PC-9 (cell line): ENCODE results near the gene CA11.

Source experiments
- EZH2 ChIP-seq: fragments of 200-600 bp; sonication (generic); IDR thresholded peaks from 2 replicates; pipeline ENCODE4 v1.8.0; 2017; ENCODE audit warnings: antibody characterized with exemption, low read depth
- TF ChIP-seq, protein P1 (sequence below): fragments of 200-600 bp; sonication (generic); conservative IDR thresholded peaks from 2 replicates; pipeline ENCODE4 v1.6.1; 2017; ENCODE audit warnings: mixed run types, antibody characterized with exemption, mild to moderate bottlenecking, moderate library complexity

DNA sequence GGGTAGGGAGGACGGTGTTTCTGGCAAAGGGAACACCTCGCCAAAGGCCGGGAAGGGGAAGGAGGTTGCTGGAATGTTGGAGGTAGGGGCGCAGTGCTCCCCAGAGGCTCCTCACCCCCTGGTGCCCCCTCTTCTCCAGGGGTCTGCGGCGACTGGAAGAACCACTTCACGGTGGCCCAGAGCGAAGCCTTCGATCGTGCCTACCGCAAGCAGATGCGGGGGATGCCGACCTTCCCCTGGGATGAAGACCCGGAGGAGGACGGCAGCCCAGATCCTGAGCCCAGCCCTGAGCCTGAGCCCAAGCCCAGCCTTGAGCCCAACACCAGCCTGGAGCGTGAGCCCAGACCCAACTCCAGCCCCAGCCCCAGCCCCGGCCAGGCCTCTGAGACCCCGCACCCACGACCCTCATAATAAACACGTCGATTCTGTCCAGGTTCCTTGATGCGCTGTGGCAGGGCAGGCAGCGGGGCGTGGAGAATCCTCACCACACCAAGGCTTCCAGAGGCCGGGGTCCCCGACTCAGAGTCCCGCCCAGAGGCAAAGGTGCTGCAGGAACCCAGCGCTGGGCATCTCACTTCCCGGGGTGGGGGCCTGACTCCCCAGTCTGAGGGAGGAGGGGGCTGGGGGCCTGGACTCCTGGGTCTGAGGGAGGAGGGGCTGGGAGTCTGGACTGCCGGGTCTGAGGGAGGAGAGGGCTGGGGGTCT, 46.8 kb downstream of the CA11 start:
- no peak for TF ChIP-seq EZH2
- TF ChIP-seq, protein P1, sequence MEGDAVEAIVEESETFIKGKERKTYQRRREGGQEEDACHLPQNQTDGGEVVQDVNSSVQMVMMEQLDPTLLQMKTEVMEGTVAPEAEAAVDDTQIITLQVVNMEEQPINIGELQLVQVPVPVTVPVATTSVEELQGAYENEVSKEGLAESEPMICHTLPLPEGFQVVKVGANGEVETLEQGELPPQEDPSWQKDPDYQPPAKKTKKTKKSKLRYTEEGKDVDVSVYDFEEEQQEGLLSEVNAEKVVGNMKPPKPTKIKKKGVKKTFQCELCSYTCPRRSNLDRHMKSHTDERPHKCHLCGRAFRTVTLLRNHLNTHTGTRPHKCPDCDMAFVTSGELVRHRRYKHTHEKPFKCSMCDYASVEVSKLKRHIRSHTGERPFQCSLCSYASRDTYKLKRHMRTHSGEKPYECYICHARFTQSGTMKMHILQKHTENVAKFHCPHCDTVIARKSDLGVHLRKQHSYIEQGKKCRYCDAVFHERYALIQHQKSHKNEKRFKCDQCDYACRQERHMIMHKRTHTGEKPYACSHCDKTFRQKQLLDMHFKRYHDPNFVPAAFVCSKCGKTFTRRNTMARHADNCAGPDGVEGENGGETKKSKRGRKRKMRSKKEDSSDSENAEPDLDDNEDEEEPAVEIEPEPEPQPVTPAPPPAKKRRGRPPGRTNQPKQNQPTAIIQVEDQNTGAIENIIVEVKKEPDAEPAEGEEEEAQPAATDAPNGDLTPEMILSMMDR, result no peak
